ENCODE measurements around the gene JUP.
A peak's percentile ranks its signal among the peaks of the same experiment; 100 is the strongest.

The JUP gene

DNA sequence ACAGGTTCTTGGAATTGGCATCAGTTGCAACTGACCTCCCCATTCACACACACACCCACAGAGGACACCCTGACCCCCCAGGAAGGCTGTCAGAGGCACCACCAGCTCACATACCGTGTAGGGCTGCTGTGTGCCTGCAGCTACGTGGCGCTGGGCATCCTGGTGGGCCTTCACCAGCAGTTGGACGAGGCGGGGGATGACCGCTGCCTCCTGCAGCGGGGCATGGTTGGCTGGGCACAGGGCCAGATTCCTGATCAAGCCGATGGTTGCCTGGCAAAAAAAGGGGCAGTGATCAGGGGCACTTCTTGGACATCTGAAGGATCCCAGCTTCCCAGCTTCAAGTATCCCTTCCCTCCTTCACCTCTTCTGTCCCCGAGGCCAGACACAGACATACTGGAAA, 27.9 kb downstream of the JUP start:
- no peak for DNase-seq (ENCODE audit: low read depth)

DNA sequence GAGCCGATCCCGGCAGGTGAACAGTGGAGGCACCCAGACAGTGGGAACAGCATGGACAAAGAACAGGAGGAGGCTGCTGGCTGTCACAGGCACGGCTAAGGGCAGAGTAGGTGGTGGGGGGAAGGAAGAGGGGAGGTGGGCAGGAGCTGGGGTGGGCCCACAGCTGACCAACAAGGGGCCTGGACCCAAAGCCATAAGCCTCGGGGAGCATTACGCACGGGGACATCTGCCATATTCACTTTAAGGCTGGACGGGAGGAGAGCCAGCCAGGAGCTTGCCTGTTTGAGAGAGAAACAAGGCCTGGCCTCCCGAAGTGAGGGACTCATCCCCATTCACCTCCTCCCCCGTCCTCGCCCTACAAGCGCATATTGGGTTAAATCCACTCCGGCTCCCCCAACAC, 32.4 kb downstream of the JUP start:
- DNase-seq (ENCODE audit: low read depth), result no peak

DNA sequence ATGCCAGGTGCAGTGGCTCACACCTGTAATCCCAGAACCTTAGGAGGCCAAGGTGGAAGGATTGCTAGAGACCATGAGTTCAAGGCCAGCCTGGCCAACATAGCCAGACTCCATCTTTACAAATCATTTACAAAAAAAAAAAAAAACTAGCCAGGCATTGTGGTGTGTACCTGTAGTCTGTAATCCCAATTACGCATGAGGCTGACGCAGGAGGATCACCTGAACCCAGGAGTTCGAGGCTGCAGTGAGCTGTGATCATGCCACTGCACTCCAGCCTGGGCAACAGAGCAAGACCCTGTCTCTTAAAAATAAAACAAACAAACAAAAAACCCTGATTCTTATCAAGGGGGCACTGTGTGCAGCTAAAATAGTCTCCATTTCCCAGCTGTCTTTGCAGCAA, 35.2 kb downstream of the JUP start:
- DNase-seq (ENCODE audit: low read depth), result no peak

DNA sequence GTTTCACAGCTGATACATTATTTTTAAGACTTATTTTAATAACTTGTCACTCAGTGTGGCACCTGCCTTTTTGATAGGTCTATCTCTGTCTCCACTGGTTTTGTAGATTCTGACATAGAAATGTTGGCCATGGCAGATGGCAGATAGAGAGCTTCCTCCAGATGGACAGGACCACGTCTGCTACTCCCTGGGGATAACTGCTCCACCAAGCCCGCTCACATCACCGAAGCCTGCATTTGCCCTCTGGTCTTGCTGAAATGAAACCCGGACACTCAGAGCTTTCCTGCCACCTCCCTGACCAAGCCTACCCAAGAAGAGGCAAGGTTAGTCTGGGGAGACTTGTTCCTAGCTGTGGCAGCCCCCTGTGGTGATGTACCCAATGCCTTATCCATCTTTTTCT, 35.6 kb downstream of the JUP start:
- no peak for DNase-seq (ENCODE audit: low read depth)

DNA sequence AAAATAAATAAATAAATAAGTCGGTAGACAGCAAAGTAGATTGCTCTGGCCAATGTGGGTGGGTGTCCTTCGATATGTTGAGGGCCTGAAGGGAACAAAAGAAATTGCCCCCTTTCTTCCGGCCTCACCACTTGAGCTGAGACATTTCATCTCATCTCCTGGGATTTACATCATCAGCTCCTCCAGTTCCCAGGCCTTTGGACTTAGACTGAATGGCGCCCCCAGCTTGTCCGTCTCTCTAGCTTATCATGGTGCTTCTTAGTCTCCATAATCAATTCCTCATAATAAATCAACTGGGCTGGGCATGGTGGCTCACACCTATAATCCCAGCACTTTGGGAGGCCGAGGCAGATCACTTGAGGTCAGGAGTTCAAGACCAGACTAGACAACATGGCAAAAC, 38.2 kb downstream of the JUP start:
- no peak for DNase-seq (ENCODE audit: low read depth)

DNA sequence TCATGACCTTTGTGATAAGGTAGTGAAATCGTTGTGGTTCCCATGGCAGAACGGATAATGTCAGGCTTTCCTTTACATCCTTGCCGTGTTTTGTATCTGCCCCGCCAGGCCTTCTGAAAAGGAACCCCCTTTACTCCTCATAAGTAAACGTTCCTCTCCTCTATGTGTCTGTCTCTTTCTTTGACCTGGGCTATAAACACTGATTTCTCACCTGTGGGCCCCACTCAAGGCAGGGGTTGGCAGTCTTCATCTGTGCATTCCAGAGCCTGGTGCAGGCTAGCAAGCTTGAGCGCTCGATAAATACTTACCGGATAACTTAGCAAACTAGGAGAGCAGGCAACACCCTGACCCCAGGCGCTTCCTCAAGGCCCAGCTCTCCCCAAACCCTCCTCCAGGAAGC, 44.8 kb downstream of the JUP start:
- DNase-seq (ENCODE audit: low read depth), result no peak

DNA sequence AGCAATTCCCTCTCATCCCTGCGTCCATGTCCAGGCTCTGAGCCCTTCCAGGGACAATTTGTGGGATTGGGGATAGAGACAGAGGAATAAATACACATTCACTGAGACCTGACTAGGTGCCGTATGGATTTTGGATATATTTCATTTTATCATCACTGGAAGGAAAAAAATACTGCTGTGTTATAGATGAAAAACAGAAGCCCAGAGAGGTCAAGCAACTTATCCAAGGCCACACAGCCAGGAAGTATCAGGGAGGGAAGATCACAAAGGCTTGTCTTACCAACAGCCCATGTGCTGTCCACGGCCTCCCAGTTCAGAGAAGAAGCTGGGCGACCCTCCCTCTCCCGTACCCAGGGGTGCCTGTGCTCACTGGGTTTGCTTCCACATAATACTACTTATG, 46.0 kb downstream of the JUP start:
- DNase-seq (ENCODE audit: low read depth), result no peak

DNA sequence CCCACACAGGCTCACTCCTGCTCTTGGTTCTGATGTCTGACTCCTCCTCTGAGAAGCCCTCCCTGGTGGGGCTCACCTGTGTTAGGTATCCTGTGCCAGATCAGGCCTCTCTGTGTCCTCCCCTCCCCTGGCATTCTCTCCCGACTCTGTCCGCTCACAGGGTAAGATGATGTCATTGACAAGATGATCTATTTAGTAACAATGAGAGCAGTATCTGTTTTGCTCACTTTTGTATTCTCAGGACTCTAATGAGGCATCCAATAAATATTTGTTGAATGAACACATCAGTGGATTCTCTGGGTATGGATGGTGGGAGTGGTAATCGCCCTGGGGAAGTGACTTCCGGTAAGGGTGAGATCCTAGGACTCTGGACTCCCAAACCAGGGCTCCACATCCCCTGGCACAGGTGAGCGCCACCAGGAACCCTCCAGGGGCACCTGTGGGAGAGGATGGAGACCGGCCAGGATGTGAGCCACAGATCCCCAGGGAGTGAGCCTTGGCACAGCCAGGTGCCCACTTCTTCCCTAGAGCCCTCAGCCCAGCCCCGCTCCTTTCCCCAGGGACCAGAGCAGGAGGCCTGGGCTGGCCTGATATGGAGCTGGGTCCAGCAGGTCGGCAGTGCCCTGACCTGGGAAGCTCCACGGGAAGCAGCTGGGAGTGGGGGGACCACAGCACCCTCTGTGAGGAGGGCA, 46.7 kb downstream of the JUP start:
- no peak for DNase-seq (ENCODE audit: low read depth)

DNA sequence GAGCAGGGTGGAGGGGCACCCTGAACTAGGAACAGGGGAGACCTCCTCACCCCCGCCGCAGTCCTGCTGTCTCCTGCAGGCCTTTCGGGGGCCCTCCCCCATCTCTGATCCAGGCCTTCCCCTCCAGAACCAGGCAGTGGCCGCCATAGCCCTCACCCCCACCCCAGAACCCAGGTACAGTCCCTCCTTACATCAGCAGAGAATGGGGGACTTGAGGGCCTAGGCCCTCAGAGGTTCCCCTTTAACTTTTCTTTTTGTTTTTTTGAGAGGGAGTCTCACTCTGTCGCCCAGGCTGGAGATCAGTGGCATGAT, 47.8 kb downstream of the JUP start:
- no peak for DNase-seq (ENCODE audit: low read depth)

DNA sequence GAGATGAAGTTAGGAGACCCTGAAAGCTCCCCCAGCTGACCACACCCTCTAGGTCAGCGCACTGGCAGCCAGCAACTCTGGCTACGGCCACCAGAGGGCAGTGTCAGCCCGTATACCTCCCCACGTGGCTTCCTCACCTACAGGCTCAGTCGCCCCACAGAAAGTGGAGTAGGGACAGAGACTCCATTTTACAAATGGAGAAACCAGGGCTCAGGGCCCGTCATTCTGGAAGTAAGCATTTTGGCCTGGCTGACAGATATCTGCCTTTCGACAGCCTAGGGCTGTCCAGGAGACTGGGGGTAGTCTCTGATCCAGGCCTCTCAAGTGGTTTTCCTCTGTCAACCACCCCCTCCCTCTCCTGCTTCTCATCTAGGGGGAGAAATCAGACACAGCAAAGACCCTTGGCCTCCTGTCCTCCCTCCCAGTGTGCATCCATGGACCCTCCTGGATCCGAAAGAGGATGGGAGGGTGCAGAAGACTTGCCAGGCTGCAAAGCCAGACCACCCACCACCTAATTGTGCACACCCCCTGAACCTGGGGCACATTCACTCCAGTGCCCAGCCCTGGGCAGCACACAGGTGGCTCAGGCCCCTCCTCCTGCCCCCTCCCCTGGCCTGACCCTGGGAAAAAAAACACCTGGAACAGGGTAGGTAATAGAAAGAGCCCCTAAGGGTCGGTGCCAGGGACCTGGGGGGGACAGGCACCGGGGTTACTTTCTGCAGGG, 48.3 kb downstream of the JUP start:
- DNase-seq (ENCODE audit: low read depth), result peak; percentile 71

DNA sequence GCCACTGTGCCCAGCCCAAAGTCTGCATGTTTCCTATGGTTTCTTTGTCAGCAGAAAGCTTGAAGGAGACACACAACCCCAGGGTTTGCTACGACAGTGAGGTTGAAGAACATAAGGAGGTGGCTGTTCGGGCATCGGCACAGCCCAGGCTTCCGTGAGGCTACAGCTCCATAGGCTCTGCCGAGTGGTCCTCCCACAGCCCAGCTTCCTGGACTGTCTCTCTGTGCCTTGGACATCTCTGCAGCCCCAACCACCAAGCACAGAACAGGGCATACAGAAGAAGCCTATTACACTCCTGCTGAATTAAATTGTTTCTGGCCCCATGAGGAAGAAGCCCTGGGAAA, 48.9 kb downstream of the JUP start:
- no peak for DNase-seq (ENCODE audit: low read depth)

DNA sequence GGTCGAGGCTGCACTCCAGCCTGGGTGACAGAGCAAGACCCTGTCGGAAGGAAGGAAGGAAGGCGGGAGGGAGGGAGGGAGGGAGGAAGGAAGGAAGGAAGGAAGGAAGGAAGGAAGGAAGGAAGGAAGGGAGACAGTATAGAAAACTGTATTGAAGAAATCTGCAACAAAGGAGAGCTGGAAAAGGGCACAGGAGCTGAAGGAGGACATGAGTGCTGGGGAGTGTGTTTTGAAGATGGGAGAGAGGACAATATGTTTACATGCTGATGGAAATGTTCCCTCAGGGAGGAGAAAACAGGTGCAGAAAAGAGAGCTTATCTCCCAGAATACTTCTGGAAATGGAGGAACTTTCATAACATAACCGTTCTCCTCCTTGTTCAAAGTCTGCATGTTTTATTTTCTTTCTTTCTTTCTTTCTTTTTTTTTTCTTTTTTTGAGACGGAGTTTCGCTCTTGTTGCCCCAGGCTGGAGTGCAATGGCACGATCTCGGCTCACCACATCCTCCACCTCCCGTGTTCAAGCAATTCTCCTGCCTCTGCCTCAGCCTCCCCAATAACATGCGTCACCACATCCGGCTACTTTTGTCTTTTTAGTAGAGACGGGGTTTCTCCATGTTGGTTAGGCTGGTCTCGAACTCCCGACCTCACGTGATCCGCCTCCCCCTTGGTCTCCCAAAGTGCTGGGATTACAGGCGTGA, 49.4 kb downstream of the JUP start:
- no peak for DNase-seq (ENCODE audit: low read depth)

DNA sequence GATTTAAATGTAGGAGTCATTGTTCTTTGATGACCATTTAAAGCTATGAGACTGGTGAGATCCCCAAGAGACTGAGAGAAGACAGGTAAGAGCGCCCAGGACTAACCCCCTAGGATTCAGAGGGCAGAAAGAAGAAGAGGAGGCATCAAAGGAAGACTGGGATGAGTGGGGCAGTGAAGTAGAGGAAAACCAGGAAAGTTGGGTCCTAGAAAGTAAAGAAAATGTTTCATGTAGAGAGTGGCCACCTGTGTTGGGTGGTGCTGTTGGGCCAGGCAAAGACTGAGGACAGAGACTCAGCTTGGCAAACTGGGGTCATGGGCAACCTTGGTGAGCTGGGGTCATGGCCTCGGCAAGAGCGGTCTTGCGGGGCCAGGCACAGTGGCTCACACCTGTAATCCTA, 50.8 kb downstream of the JUP start:
- no peak for DNase-seq (ENCODE audit: low read depth)

DNA sequence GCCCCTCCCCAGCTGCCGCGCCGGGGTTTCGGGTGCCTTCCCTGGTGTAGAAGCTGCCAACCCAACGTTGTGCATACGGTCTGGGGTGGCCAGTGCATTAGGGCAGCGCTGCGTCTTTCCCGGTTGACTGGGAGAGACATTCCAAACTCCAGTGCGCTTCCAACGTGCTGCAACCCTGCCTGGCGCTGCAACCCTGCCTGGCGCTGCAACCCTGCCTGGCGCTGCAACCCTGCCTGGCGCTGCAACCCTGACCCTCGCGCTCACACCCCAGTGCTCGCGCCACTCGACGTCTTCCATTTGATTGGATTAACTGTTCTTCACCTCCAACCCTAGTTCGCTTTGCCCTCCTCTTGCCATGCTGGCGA, 51.6 kb downstream of the JUP start:
- DNase-seq (ENCODE audit: low read depth), result no peak

DNA sequence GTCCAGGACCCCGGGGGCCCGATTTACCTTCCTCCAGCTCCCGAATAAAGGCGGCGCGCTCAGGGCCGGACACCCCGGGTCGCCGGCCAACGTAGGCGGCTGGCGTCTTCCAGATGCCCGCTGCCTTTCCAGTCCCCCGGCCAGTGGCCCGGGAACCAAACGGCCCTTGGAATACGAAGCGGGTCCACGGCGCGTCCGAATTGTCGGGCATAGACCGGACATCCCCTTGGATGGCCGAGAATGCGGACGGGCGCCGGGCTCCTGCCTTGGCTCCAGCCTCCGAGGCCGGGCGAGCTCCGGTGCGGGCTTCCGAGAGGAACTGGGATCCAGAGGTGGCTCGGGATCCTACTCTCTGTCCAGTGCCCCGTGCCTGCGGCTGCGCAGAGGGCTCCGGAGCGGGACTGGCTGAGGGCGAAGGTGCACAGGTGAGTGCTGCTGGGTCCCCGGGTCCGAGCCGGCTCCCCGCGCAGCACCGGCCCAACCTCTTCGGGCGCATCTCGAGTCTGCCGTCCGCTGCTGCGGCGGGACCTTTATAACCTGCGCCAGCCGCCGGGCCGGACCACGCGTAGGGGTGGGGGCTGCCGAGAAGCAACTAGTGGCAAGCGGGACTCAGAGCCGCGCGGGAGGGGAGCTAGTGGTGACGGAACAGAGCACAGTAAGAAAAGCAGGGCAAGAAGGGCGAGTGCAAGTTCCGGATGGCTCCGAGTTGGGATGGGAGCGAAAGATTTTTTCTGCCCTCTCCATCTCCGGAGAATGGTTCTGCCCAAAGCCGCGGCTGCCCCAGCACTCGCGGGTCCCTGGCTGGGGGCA, 52.2 kb downstream of the JUP start, which contains the start of gene HAP1:
HAP1 (minus strand) TSS at position 505 of the 810 bp plus-strand sequence; CDS start at position 496, 9 bp downstream.
- DNase-seq (ENCODE audit: low read depth), result no peak

DNA sequence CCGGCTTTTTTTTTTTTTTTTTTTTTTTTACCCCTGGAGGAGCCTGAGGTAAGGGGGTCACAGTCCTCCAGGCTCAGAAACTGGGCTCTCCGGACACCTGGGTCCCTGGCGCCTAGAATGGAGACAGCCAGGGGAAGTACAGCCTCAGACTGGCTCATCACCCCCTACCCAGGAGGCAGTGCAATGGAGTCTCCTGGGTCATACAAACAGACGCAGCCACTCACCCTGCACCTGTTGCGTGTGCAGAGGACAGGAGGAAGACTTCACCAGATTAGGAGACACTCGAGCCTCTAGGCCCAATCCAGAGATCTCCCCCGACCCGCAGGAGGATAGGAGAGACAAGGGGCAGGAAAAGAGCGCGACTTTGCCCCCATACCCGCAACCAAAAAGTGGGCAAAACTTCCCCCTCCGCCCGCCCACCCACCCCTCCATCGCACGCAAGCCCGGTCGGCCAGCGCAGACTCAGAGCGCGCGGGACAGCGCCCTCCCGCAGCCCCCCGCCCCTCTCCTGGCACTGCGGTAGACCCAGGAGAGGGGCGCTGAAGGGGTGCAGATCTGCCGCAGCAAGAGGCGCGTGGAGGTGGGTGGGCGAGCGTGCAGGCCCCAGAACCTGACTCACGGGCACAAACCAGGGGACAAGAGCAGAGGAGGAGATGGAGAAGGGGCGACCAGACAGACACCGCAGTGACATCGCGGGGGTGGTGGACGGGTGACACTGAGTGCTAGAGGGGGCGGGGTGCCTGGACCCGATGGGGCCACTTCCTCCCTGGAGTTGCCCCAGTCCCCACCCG, 53.0 kb downstream of the JUP start:
- DNase-seq (ENCODE audit: low read depth), result no peak

DNA sequence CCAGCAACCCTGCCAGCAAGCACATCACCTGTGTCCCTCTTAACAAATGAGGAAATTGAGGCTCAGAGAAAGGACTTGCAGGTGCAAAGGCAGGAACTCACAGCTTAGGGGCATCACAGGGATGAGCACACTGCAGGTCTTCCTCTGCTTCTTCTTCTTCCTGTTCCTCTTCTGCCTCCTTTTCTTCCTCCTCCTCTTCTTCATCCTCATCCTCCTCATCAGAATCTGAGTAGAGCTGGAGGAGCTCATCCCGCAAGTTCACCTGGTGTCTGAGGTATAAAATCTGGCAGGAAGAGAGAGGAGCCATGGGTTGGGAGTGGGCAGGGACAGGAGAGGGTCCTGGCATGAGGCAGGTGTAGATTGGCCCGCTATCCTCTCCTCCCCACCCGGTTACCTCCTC, 54.7 kb downstream of the JUP start:
- DNase-seq (ENCODE audit: low read depth), result no peak

DNA sequence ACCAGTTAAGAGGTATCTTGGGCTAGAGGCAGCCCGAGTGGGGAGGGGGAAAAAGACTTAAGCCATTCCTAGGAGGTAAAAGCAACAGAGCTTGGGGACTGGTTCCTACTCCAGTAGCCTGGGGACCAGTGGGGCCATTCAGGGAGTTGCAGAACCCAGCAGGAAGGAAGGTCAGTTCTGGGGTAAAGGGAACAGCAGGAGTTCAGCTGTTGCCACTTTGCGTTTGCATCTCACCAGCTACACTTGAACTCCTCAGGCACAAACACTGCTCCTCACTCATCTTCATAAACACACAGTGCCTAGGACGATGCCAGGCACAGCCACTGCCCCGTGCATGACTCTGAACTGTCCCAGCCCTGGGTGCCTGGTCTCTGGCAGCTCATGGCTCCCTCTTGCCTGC, 56.0 kb downstream of the JUP start:
- DNase-seq (ENCODE audit: low read depth), result no peak

DNA sequence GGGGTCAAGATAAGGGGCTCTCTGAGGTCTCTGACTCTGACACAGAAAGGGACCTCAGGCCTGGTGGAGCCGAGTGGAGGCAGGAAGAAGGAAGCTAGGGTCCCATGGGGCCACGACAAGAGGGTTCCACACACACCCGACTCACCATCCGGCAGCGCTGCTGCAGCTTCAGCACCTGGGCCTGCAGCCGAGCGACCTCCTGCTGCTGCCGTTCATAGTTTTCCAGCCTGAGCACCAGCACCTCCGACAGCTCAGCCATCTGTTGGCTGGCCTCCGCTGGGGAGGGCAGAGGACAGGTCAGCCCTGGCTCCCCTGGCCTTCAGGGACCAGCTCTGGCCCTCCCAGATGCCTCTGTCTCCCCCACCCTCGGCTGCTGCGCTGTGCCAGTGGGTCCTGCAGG, 58.5 kb downstream of the JUP start:
- no peak for DNase-seq (ENCODE audit: low read depth)

DNA sequence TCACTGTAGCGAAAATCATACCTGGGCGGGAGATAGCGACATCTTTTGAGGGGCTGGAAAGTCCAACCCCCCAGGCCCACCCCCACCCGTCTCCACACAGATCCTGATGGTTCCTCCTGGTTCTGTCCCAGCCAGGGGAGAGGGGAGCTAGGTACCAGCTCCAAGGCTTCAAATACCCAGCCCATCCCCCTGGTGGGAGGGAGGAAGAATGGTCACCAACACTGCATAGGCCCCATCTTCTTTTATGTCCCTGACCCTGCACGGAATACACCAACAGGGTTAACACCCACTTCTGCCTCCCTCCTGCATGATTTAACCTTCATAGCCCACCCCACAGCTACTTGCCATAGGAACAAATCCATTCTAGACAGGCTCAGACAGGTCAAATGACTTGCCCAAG, 61.4 kb downstream of the JUP start:
- DNase-seq (ENCODE audit: low read depth), result no peak

DNA sequence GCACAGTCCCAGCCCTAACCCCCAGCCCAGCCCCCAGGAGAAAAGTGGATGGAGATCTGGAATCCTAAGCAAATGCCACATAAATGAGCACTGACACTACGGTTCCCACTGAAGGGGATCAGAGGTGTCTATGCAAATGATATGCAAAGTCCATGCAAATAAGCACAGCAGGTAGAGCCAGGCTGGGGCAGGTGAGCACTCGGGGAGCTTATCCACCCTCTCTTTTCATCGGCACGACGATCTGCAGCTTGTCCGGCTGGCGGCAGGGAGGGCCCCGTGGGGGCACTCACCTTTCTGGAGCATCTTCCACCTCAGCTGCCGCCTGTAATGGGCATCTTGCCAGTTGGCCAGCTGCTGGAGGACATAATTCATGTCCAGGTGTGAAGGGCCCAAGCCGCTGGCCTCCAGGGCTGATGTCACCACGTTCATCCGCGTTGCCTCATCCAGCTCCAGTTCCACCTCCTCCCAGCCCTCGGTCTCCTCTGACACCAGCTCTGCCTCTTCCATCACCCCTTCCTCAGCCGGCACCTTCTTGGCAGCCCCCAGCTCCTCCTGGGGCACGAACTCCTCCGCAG, 61.9 kb downstream of the JUP start:
- no peak for DNase-seq (ENCODE audit: low read depth)
